HG02852 (cell line): ENCODE results near the gene RGS1.

ENCODE experiments used
- ATAC-seq: cut with Tn5 transposase; IDR thresholded peaks from one replicate; pipeline ENCODE4 v1.9.1; 2021; ENCODE audit warnings: mild to moderate bottlenecking, moderate library complexity; ENCODE audit not compliant: unreplicated experiment

The RGS1 gene

GRCh38 chr1:192575499-192576189 is at the start of gene RGS1:
Gene RGS1 (plus strand): TSS chr1:192575773. CDS start chr1:192575793, 20 bp downstream.
- peak; percentile 84 for ATAC-seq

GRCh38 chr1:192527111-192527795 is 48.3 kb upstream of the RGS1 start:
- ATAC-seq, result no peak

- ATAC-seq, result no peak
Measured at GRCh38 chr1:192527950-192528349, 47.6 kb upstream of the RGS1 start.

DNA sequence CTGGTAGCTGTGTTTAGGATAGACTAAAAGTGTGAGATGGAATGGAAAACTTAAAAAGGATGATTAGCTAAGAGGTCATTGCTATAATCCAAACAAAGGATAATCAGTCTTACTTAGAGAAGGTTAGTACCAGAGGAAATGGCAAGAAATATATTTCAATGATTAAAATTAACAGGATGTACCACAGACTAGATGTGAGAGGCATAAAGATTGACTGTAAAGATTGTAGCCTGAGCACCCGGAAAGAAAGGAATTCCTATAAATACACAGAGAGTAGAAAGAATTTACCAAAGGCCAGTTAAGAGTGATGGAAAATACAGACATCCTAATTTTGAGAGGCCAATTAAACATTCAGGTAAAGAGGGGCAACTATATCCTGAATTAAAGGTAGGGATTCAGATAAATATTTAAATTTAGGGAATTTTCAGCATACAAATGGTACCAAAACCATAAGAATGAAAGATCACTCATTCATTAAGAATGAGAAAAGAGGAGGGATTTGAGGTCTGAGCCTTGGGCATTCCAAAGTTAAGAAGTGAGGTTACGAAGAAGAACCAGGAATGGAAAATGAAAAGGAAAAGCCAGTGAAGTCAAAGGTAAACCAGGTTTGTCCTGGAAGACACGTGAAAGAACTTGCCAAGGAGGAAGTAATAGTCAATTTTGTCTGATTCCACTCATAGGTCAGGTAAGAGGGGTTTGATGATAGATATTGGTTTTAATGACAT is 46.4 kb upstream of the RGS1 start:
- ATAC-seq, result no peak

DNA sequence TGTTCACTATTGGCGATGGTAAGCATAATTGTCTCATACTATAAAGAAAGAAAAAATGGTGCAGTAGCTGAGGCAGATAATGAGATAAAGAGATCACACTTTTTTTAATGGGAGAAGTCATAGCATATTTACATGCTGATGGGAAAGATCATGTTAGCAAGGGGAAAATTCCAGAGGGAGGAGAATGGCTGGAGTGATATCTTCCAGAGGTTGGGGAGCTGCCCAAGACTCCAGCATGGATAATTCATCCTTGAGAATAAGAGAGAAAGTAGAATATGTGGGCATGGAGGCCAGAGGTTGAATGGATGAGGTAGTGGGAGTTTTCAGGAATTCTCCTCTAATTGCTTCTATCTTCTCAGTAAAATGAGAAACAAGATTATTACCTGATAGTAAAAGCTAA is 45.8 kb upstream of the RGS1 start:
- no peak for ATAC-seq

DNA sequence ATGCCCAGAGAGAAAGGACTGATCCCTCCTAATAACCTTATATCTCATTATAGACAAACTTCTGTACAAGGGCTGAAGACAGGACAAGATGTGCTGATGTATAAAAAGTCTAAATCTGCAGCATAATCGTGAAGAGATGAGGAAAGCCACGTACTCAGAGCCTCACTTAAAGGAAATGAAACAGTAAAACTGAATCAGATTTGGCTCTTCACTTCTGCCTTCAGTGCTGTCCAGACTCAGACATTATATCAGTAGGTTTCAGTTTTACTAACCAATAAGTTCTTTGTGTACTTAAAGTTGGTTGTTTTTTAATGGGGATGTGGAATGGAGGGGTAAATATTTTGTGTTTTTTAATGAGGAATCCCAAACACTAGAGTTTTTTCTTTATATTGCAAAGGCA is 45.3 kb upstream of the RGS1 start:
- peak; percentile 96 for ATAC-seq

DNA sequence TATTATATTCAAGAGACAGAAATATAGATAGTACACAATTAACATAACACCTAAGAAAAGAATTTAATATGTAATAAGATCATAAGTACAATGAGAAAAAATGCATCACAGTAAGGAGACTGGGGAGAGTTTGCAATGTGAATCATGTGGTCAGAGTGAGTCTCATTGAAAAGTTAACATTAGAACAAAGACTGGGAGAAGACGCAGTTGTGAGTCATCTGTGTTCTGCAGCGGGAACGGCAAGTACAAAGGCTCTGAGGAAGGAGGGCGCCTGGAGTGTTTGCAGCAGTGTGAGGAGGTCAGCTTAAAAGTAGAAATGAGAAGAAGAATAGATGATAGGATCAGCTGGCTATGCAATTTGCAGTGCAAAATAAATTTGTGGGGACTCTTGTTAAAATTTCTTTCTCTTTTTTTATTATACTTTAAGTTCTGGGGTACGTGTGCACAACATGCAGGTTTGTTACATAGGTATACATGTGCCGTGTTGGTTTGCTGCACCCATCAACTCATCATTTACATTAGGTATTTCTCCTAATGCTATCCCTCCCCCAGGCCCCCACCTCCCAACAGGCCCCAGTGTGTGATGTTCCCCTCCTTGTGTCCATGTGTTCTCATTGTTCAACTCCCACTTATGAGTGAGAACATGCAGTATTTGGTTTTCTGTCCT is 44.4 kb upstream of the RGS1 start:
- ATAC-seq, result peak; percentile 65

GRCh38 chr1:192534666-192535065 is 40.9 kb upstream of the RGS1 start:
- ATAC-seq, result no peak

DNA sequence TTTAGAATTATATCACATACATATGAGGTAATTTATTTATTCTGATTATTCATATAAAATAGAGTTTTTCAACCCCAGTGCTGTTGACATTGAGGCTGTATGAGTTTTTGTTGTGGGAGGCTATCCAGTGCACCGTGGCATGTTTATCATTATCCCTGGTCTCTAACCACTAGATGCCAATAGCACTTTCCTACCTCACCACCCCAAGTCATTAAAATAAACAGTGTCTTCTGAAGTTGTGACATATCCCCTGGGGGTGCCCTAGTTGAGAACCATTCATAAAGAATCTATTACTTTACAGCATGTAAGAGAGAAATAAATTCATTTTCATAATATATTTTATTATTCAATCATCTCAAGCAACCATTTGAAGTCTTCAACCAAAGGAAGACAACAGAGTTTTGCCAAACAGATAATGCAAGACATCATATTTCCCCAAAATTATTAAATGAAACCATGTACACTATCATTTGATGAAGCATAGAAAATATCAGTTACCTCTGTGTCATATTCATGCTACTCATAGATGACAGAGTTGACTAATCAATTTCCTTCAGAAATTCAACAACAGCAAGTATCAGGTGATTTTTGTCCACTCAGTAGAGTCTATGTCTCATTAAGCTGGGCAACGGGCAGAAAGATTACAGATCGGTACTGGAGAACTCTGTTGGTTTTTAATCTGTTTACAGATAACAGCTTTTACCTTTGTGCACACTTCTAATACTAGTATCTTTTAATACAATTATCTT is 39.5 kb upstream of the RGS1 start:
- ATAC-seq, result no peak

DNA sequence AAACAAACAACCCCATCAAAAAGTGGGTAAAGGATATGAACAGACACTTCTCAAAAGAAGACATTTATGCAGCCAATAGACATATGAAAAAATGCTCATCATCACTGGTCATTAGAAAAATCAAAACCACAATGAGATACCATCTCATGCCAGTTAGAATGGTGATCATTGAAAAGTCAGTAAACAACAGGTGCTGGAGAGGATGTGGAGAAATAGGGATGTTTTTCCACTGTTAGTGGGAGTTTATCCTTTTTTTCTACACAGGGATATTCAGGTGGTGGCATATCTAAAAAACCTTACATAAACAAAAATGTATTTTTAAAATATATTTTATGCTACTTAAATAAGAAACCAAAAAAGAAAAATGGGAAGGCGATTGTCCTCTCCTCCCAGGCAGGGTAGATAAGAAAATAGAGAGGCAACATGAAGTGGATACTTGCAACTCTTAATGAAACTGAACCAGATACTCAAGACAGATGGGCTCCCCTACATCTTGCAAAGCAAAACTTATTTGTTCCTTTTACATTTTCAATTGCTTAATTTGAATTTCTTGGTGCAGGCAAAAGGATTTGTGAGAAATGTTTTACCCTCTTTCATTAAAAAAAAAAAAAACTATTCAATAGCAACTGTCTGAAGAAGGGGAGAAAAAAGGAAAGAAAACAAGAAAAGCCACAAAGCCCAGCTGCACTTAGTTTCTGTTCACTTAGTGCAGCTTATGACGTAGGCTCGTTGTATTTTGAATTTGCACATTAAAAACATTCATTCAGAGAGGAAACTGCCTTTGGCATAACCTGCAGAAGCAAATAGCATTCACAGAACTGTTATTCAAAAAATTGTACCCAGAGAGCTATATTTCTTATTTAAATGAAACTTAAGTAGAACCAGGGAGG is 36.9 kb upstream of the RGS1 start:
- peak; percentile 88 for ATAC-seq

- no peak for ATAC-seq
Measured at GRCh38 chr1:192539297-192540092, 36.1 kb upstream of the RGS1 start.

GRCh38 chr1:192543445-192543844 is 32.1 kb upstream of the RGS1 start:
- no peak for ATAC-seq

GRCh38 chr1:192545896-192546521 is 29.6 kb upstream of the RGS1 start:
- ATAC-seq, result peak; percentile 53

- no peak for ATAC-seq
Measured at GRCh38 chr1:192546596-192547190, 28.9 kb upstream of the RGS1 start.

DNA sequence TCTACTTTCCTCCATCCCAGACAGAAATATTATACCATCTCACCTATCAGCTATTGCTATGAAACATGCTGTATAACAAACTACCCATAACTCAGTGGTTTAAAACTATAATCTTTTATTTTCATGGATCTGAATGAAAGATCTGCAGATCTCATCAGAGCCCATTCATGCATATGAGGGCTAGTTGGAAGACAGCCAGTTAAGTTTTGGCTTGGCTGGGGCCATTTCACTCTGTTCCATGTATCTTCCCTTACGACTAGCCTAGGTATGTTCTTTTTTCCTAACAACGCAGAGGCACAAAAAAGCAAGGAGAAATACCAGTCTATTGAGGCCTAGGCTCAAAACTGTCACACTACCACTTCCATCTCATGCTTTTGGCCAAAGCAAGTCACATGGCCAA is 28.1 kb upstream of the RGS1 start:
- no peak for ATAC-seq

DNA sequence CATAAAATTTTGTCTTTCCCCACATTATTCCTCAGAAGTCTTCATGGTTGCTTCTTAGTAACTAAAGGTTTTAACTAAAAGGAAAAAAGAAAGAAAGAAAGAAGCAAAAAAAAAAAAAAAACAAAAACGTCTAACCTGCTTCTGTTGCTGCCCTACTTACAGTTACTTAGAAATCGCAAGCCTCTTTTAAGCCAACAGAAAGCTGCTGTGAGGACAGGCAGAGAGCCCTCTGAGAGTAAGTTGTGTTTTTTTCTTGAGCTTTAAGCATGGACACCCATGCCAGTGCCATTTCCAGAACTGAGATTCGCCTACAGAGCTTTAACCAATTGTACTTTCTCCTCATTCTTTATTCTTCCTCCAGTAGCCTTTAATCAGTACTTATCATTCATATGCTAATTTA is 25.6 kb upstream of the RGS1 start:
- no peak for ATAC-seq

DNA sequence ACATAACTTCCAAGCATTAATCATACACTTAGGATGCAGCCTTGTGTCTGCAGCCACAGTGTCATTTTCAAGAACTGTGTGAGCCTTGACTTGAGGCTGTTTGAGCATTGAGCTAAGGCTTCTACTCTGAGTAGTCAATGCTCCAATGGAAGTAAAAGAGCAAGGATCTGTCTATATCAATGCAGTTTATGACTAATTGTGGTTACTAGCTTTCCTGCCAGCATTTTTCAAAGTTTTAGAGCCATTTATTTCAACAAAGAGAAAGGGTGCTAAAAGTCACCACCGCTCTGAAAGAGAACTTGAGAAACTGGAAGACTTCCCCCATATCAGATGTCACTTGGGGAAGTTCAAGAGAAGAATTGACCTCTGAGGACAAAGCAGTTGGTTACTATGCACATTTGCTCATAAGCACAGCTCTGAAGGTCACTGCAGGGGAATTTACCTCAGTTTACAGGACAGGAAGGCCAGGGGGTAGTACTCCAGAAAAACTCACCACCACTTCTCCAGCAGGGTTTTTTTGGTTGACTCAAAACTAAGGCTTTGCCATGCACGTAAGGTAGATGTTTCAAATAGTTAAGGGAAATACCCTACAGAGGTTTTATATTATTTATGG is 24.5 kb upstream of the RGS1 start:
- peak; percentile 56 for ATAC-seq

DNA sequence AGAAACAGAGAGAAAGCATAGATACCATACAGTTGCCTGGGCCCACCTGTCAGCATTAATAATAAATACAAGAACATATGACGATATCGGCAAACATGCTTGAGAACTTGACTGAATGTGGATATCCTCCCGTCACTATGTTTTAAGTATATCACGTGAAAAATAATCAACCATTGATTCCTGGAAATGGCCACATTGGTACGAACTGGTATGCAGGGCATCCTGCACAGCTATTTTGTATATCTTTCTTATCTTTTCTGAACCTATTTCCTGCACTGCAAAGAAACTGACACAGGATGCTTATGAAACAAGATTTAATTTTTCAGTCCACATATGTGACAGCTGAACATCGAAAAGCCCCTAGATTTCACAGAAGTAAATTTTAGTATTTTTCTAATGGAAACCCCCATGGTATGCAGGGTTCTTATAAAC is 22.8 kb upstream of the RGS1 start:
- peak; percentile 32 for ATAC-seq
